Left kidney (tissue), 8 donors: Measurements from ENCODE around the gene GHRHR. TPM values are rescaled to one million over a fixed set of nuclear protein-coding genes. Genes with fewer than 3 reads are reported as not detected.

ENCODE experiments used
- DNase-seq: peaks from one replicate; pipeline ENCODE4 v3.0.0-alpha.2; 2013
- long read RNA-seq, 8 donors: transcript quantifications; one replicate each; lab custom pipeline, GENCODE V29; 2026
- polyA plus RNA-seq: library from polyadenylated mRNA; unstranded; fragments of 120-200 nt; gene quantifications from one replicate; pipeline ENCODE4 v1.2.1, GENCODE V29; 2013; ENCODE audit not compliant: insufficient read length

Gene GHRHR
- polyA plus RNA-seq, result 0.33 TPM
- long read RNA-seq, donor 1, result 0 reads
- long read RNA-seq, donor 2, result 0 reads
- long read RNA-seq, donor 3, result 0 reads
- long read RNA-seq, donor 4, result 0 reads
- long read RNA-seq, donor 5, result 0 reads
- long read RNA-seq, donor 6, result 0 reads
- long read RNA-seq, donor 7, result 0 reads
- long read RNA-seq, donor 8, result 0 reads

DNA sequence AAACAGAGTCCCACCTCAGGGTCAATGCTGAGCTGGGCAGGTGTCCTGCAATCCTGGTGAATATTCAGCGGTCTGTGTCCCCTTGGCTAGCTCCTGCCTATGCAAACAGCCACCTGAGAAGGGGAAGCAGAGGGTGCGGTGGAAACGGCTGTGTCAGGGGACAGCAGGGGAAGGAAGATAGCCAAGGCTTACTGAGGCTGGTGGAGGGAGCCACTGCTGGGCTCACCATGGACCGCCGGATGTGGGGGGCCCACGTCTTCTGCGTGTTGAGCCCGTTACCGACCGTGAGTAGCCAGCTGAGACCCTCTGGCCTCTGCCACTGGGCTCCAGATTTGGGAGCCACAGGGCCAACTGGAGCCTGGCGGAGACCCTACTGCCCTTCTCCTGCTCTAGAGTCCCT, at the start of gene GHRHR:
GHRHR (plus strand) TSS at position 112 of the 400 bp plus-strand sequence; CDS start at position 228, 116 bp downstream.
- no peak for DNase-seq

DNA sequence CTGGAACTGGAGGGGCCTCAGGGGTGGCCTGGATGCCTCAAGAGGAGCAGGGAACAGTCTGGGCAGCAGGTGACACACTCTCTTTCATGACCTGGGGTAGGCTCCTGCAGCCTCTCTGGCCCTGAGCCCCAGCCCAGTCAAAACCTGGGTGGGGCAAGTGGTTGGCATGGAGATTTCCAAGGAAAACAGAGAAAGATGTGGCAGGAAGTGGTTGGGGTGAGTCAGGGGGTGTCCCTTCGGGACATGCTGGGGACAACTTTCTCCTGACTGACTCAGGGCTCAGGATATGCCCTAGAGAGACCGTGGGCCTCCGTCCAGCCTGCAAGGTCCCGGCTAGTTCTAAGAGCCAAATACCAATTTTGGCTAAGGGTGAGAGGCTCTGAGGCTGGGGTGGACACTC, 49.2 kb upstream of the GHRHR start:
- DNase-seq, result no peak

DNA sequence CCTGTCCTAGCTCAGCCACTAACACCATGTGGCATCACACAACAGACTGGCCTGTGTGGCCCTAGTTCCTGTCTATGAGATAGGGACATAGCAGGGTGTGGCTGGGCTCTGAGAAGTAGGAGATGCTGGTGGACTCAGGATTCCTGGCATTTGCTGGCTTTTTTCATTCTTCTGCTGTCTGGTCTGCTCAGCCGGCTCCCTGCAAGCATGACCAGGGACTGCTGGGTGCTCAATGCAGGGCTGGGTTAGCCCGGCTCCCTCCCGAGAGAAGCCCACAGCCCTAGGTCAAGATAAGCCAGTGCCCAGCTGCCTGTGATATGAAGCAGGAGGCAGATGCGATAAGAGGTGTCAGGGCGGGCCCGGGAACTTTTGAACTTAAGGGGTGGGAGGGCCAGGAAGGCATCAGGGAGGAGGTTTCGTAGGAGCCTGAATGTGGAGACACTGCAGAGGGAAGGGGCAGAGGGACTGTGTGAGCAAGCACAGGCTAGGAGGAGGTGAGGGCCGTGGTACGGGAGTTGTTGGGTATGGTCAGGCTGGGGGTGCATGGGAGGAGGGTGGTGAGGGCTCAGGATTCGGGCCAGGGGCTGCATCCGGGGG, 48.6 kb upstream of the GHRHR start:
- DNase-seq, result no peak

DNA sequence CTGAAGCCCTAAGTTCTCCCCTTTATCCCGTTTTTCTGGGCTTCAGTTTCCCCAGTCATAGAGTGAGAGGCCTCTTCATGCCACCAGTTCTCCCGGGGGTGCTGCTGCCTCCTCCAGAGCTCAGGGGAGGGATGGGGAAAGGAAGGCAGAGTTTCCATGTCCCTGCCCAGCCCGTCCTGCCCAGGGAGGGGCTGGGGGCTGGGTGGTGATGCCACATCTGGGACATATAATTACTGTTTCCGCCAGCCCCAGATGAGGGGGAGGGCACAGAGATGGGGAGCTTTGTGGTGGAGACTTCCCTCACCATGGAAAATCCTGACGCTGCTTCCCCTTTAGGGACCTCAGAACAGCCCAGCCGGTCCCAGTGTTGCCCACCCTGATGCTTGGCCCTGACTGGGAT, 48.0 kb upstream of the GHRHR start:
- no peak for DNase-seq

DNA sequence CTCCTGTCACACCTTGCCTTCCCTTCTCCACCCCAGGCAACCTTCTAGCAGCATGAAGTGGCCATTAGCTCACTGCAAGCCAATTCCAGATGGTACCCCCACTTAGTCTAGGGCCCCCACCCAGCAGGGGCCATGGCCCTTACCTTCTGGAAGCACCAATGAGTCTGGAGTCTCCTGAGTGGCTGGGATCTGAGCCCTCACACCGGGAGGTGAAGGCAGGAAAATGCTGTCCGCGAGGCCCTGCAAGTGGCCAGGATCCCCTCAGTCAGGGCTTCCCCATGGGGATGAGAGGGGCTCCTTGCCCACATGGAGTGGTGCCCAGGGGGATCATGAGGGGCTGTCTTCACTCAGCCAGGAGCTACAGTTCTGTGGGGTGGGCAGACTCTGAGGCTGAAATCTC, 47.5 kb upstream of the GHRHR start:
- DNase-seq, result no peak

- DNase-seq, result no peak
Measured at GRCh38 chr7:30916767-30917166, 47.0 kb upstream of the GHRHR start.

- DNase-seq, result no peak
Measured at GRCh38 chr7:30917216-30917893, 46.4 kb upstream of the GHRHR start.

DNA sequence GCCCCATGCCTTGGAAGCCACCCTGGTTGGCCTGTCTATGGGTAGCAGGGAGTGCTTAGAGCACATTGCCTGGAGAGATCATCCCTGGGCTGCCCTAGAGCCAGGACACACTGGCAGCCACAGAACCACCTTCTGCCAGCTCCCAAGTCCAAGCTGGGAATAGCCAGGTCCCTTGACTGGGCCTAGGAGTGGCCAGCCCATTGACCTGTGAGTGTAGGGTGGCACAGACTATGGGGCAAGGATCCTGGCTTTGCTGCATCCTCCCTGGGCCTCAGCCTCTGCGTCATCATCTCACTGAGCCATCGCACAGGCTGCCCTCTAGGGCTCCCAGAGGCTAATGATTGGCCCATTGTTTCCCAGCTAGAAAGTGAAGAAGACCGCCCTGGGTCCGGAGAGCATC, 45.1 kb upstream of the GHRHR start:
- no peak for DNase-seq

DNA sequence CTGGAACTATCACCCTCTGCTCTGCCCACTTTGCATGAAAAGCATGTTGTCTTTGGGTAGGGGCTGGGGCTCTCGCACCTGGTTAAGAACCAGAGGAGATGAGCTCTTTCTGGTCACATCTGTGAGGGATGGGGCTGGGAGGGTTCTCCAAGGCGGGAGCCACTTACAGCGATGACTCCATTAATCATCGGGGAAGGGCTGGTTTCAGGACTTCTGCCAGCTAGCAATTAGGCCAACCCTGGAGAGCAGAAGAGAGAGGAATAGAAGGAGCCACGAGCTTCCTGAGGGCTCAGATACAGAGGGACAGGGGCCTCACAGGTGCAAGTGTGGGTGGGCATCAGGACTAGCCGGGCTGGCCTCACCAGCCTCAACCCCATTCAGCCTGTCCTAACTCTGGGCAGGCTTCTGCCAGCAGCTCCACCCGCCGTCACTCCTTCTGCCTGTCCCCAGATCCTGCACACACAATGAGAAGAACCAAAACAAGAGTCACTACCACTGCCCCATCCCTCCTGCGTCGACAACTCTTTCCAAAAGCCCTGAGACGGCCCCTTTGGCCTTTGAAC, 43.7 kb upstream of the GHRHR start:
- DNase-seq, result no peak

- no peak for DNase-seq
Measured at GRCh38 chr7:30920584-30921539, 42.9 kb upstream of the GHRHR start.

GRCh38 chr7:30921540-30922401, 42.0 kb upstream of the GHRHR start:
- no peak for DNase-seq

GRCh38 chr7:30922596-30922995, 41.2 kb upstream of the GHRHR start:
- no peak for DNase-seq

DNA sequence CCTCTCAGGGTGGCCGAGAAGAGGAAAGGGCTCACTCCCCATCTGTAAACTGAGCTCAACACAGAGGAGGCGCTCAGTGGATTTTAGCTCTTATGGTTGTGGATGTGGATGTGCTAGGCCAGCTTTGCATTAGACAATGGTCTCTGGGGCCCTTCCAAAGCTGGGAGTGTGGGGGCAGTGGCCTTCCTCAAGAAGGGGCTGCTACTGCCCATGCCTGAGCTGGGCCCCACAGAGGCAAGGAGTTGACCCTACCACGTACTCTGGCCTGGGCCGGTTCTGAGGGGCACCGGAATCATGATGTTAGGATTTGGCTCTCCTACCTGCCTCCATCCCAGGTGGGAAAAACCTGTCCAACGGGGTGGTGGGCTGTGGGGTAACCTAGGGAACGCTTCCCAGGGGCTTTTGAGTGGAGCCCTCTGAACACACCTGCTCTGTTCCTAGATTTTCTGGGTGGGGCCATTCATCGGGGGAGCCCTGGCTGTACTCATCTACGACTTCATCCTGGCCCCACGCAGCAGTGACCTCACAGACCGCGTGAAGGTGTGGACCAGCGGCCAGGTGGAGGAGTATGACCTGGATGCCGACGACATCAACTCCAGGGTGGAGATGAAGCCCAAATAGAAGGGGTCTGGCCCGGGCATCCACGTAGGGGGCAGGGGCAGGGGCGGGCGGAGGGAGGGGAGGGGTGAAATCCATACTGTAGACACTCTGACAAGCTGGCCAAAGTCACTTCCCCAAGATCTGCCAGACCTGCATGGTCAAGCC, 40.6 kb upstream of the GHRHR start:
- DNase-seq, result no peak

GRCh38 chr7:30923774-30924413, 39.9 kb upstream of the GHRHR start:
- DNase-seq, result no peak

DNA sequence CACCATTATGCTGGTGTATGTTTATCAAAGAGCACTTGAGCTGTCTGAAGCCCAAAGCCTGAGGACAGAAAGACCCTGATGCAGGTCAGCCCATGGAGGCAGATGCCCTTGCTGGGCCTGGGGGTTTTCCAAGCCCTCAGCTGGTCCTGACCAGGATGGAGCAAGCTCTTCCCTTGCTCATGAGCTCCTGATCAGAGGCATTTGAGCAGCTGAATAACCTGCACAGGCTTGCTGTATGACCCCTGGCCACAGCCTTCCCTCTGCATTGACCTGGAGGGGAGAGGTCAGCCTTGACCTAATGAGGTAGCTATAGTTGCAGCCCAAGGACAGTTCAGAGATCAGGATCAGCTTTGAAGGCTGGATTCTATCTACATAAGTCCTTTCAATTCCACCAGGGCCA, 39.1 kb upstream of the GHRHR start:
- DNase-seq, result no peak

GRCh38 chr7:30925117-30925516, 38.6 kb upstream of the GHRHR start:
- no peak for DNase-seq

- DNase-seq, result no peak
Measured at GRCh38 chr7:30925913-30926312, 37.8 kb upstream of the GHRHR start.

- no peak for DNase-seq
Measured at GRCh38 chr7:30926313-30926712, 37.4 kb upstream of the GHRHR start.

DNA sequence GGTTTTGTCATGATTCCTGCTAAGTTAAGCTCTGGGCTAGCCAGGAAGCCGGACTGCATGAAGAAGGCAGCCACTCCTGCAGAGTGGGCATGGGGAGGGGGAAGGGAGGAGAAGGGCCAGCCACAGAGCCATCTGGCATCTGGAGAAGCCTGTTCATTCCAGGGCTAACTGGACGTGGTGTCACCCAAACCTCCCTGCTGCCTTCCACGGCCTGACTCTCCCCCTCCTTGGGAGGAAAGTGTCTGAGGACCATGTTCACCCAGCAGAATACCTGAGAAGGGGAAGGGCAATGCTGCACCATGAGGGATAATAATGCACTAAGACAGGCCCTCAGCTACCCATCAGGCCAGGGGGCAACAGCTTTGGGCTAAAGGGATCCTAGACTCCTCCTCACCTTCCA, 36.7 kb upstream of the GHRHR start:
- no peak for DNase-seq

GRCh38 chr7:30927559-30927958, 36.2 kb upstream of the GHRHR start:
- no peak for DNase-seq
